K562 (cell line): ENCODE data around the gene DCAF11. TPM values are rescaled to one million over a fixed set of nuclear protein-coding genes. Genes with fewer than 3 reads are reported as not detected.

ENCODE experiments used
- FOXK1 ChIP-seq: sonication (generic); formaldehyde crosslinking; IDR thresholded peaks from 2 replicates; pipeline ENCODE4 v1.8.0; 2022; ENCODE audit warnings: missing genetic modification reagents, mild to moderate bottlenecking, borderline replicate concordance
- GTF2E2 ChIP-seq: fragments of 200-800 bp; sonication (Bioruptor generic); IDR thresholded peaks from 2 replicates; pipeline ENCODE4 v1.6.1; 2016; ENCODE audit warnings: missing genetic modification characterization, missing compliant biosample characterization
- JUNB ChIP-seq: fragments of 450-650 bp; formaldehyde crosslinking; conservative IDR thresholded peaks from 2 replicates; pipeline ENCODE4 v1.4.0; 2020; ENCODE audit warnings: mild to moderate bottlenecking
- MCM2 ChIP-seq: fragments of 450-650 bp; IDR thresholded peaks from 2 replicates; pipeline ENCODE4 v1.6.1; 2017; ENCODE audit warnings: low read depth, mild to moderate bottlenecking
- MTF1 ChIP-seq: fragments of 250-450 bp; sonication (Bioruptor Pico); IDR thresholded peaks from 2 replicates; pipeline ENCODE4 v1.9.0; 2021; ENCODE audit warnings: moderate library complexity, mild to moderate bottlenecking, inconsistent platforms, borderline replicate concordance
- NFYB ChIP-seq: IDR thresholded peaks from 2 replicates; pipeline ENCODE4 v1.6.1; 2011; ENCODE audit warnings: mild to moderate bottlenecking, moderate library complexity; ENCODE audit not compliant: insufficient read length; ENCODE audit errors: extremely low read depth
- PHF8 ChIP-seq: fragments of 200-600 bp; sonication (generic); IDR thresholded peaks from 2 replicates; pipeline ENCODE4 v1.6.1; 2012; ENCODE audit warnings: mixed run types, mild to moderate bottlenecking, inconsistent platforms, low read length, moderate library complexity, borderline replicate concordance
- PRPF4 ChIP-seq: fragments of 200-400 bp; formaldehyde crosslinking; IDR thresholded peaks from one replicate; pipeline ENCODE4 v1.6.1; 2017; ENCODE audit warnings: low read length, low read depth, mild to moderate bottlenecking; ENCODE audit not compliant: insufficient read depth, poor library complexity, severe bottlenecking
- PURB ChIP-seq: sonication (generic); formaldehyde crosslinking; IDR thresholded peaks from 2 replicates; pipeline ENCODE4 v1.9.0; 2021; ENCODE audit warnings: low read depth, mild to moderate bottlenecking, missing genetic modification reagents
- SMARCC2 ChIP-seq: fragments of 450-650 bp; IDR thresholded peaks from 2 replicates; pipeline ENCODE4 v1.6.1; 2017; ENCODE audit warnings: antibody characterized with exemption, moderate library complexity, mild to moderate bottlenecking, low read depth
- SRF ChIP-seq, 2 experiments: fragments of 250-450, 450-650 bp in 1 of 2; sonication (Bioruptor Pico) in 1 of 2; sonication (generic) in 1 of 2; formaldehyde crosslinking; IDR thresholded peaks; 2 replicates each; pipeline versions ENCODE4 v1.5.0 to v1.5.1; 2020 to 2022; ENCODE audit warnings: mild to moderate bottlenecking in 1 of 2, missing genetic modification reagents in 1 of 2
- ZNF12 ChIP-seq: sonication (generic); formaldehyde crosslinking; IDR thresholded peaks from 2 replicates; pipeline ENCODE4 v1.4.0; 2020; ENCODE audit warnings: mild to moderate bottlenecking, missing genetic modification reagents
- ZNF444 ChIP-seq: fragments of 250-450 bp; sonication (Bioruptor Pico); IDR thresholded peaks from 2 replicates; pipeline ENCODE4 v1.4.0; 2020; ENCODE audit warnings: mild to moderate bottlenecking, moderate library complexity
- polyA plus RNA-seq, 8 experiments: library from polyadenylated mRNA; depleted of rRNA in 4 of 8; stranded (reverse) in 5 of 8; unstranded in 3 of 8; fragments of >200 nt; fragmentation: Nextera tagmentation in 2 of 8; fragmentation: Illumina TruSeq in 1 of 8; extraction: Ambion mirVana in 2 of 8; extraction: Trizol in 1 of 8; gene quantifications; 2 replicates each; pipeline versions ENCODE4 v1.2.1 to v1.2.3, GENCODE V29; 2011 to 2014; ENCODE audit warnings: inconsistent platforms in 1 of 8, missing spikeins in 1 of 8
- total RNA-seq, 7 experiments: library from RNA; depleted of rRNA in 6 of 7; stranded (reverse); fragments of >200 nt in 6 of 7; fragmentation: Illumina TruSeq in 2 of 7; extraction: Trizol in 2 of 7; gene quantifications; 2 replicates each; pipeline versions ENCODE4 v1.2.1 to v1.2.3, GENCODE V29; 2011 to 2021; ENCODE audit warnings: low replicate concordance in 1 of 7
- TF ChIP-seq, protein P1 (sequence below), 2 experiments: fragments of 450-650 bp; formaldehyde crosslinking in 1 of 2; IDR thresholded peaks; 2 replicates each; pipeline versions ENCODE4 v1.4.0 to v1.6.1; 2014 to 2020; ENCODE audit warnings: mild to moderate bottlenecking in 2 of 2, borderline replicate concordance in 1 of 2, low read depth in 1 of 2
- TF ChIP-seq, protein P2 (sequence below): sonication (generic); IDR thresholded peaks from 2 replicates; pipeline ENCODE4 v1.6.1; 2016
- TF ChIP-seq, protein P3 (sequence below): fragments of 450-650 bp; IDR thresholded peaks from one replicate; pipeline ENCODE4 v1.6.1; 2018; ENCODE audit warnings: mild to moderate bottlenecking, moderate library complexity; ENCODE audit not compliant: partially characterized antibody

Gene DCAF11
- total and polyA plus RNA-seq, 9 of the 15 experiments (the other 6 are each of a cell fraction or from before 2014, with no cell fraction given), result 8.5 to 46.2 (median 36.4) TPM

DNA sequence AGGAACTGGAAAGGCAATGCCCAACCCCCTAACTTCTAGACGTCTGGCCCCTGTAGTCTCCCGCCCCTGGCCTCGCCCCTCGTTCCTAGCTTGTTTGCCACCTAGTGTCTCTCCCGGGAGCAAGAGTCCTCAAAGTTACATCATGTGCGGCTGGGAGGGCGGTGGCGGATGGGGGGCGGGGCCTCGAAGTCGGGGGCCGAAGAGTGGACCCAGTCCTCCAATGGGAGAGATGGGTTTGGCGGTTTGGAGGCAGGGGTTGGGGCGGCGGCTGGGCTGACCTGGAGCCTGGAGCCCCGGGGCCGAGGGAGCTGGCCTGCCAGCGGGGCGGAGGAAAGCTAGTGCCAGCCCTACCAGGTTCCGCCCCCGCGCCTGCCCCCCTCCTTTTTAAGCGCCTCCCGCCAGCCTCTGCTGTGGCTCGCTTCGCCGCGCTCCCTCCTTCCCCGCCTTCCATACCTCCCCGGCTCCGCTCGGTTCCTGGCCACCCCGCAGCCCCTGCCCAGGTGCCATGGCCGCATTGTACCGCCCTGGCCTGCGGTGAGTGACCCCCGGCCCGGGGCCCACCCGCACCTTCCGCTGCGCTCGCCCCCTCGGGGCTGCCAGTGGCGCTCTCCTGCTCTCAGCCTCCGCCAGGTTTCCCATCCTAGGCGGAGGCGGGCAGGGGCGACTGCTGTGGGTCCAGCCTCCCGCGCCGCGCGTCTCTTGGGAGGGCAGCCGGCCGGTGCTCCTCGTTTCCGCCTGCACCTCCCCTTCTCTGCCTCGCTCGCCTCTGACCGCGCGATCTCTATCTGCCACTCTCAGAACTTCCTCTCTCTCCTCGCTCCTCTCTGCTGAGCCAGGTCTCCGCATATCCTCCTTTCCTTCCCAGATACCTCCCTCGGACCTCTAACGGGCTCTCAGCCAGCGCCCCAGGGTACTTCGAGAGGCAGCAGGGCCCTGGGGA lies 20.4 kb upstream of the DCAF11 start, which contains the start of gene PCK2 (continued):
- TF ChIP-seq SRF (CRISPR knock-in tag; IDR thresholded peaks at IDR 0.05) (no peak; a peak in 1 of 4 replicates), JUNB (CRISPR knock-in tag) (no peak), MTF1 (CRISPR knock-in tag) (no peak), SMARCC2 (no peak), PRPF4 (peak; percentile 93), MCM2 (no peak), GTF2E2 (tag) (no peak), PURB (CRISPR knock-in tag) (no peak), ZNF12 (CRISPR knock-in tag) (no peak), NFYB (no peak), PHF8 (peak; percentile 78; the same call in 1 of the 2 replicates), ZNF444 (CRISPR knock-in tag) (no peak), FOXK1 (CRISPR knock-in tag) (no peak)
- TF ChIP-seq, protein P1, sequence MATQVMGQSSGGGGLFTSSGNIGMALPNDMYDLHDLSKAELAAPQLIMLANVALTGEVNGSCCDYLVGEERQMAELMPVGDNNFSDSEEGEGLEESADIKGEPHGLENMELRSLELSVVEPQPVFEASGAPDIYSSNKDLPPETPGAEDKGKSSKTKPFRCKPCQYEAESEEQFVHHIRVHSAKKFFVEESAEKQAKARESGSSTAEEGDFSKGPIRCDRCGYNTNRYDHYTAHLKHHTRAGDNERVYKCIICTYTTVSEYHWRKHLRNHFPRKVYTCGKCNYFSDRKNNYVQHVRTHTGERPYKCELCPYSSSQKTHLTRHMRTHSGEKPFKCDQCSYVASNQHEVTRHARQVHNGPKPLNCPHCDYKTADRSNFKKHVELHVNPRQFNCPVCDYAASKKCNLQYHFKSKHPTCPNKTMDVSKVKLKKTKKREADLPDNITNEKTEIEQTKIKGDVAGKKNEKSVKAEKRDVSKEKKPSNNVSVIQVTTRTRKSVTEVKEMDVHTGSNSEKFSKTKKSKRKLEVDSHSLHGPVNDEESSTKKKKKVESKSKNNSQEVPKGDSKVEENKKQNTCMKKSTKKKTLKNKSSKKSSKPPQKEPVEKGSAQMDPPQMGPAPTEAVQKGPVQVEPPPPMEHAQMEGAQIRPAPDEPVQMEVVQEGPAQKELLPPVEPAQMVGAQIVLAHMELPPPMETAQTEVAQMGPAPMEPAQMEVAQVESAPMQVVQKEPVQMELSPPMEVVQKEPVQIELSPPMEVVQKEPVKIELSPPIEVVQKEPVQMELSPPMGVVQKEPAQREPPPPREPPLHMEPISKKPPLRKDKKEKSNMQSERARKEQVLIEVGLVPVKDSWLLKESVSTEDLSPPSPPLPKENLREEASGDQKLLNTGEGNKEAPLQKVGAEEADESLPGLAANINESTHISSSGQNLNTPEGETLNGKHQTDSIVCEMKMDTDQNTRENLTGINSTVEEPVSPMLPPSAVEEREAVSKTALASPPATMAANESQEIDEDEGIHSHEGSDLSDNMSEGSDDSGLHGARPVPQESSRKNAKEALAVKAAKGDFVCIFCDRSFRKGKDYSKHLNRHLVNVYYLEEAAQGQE (IDR thresholded peaks at IDR 0.05; ENCODE audit: borderline replicate concordance), result no peak
- TF ChIP-seq, protein P1 (CRISPR knock-in tag; IDR thresholded peaks at IDR 0.05; ENCODE audit: low read depth), result peak; percentile 45; the same call in 1 of the 2 replicates
- TF ChIP-seq, protein P2, sequence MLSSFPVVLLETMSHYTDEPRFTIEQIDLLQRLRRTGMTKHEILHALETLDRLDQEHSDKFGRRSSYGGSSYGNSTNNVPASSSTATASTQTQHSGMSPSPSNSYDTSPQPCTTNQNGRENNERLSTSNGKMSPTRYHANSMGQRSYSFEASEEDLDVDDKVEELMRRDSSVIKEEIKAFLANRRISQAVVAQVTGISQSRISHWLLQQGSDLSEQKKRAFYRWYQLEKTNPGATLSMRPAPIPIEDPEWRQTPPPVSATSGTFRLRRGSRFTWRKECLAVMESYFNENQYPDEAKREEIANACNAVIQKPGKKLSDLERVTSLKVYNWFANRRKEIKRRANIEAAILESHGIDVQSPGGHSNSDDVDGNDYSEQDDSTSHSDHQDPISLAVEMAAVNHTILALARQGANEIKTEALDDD, result no peak
- TF ChIP-seq, protein P3, sequence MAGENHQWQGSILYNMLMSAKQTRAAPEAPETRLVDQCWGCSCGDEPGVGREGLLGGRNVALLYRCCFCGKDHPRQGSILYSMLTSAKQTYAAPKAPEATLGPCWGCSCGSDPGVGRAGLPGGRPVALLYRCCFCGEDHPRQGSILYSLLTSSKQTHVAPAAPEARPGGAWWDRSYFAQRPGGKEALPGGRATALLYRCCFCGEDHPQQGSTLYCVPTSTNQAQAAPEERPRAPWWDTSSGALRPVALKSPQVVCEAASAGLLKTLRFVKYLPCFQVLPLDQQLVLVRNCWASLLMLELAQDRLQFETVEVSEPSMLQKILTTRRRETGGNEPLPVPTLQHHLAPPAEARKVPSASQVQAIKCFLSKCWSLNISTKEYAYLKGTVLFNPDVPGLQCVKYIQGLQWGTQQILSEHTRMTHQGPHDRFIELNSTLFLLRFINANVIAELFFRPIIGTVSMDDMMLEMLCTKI, result no peak
